H1 (cell line): ENCODE measurements around the gene ZNF521. TPM values are rescaled to one million over a fixed set of nuclear protein-coding genes. Genes with fewer than 3 reads are reported as not detected.

Source experiments
- CTCF ChIA-PET: fragments of 300-600 bp; sonication (Branson Sonifier 250); formaldehyde crosslinking; loops from one replicate; lab custom pipeline; 2021; ENCODE audit not compliant: partially characterized antibody; lab: Charles Lee
- POLR2A ChIA-PET: fragments of 300-600 bp; sonication (Branson Sonifier 250); formaldehyde crosslinking; loops from one replicate; lab custom pipeline; 2021; ENCODE audit warnings: inconsistent platforms; ENCODE audit not compliant: partially characterized antibody; lab: Charles Lee
- DNase-seq, 2 experiments: peaks; one replicate each; pipeline versions ENCODE4 v3.0.0 to v3.0.0-alpha.2; 2010 to 2022; ENCODE audit warnings: low spot score in 2 of 2, low read depth in 1 of 2, mixed read lengths in 1 of 2
- FAIRE-seq: peaks from 2 replicates; lab custom pipeline; 2011; peaks lifted over from hg19 to GRCh38; lab: Jason Lieb, UNC
- H2AFZ ChIP-seq: 2 replicates; pipeline ENCODE4 v1.8.1; 2012; ENCODE audit warnings: low read length, inconsistent platforms
- H2AK5ac ChIP-seq: 2 replicates; pipeline ENCODE4 v1.6.1; 2013; ENCODE audit warnings: low read depth, low read length
- H2BK120ac ChIP-seq: replicated peaks from 2 replicates; pipeline ENCODE3; 2013; ENCODE audit warnings: low read depth, low read length, inconsistent platforms
- H2BK12ac ChIP-seq: 2 replicates; pipeline ENCODE4 v1.6.1; 2013; ENCODE audit warnings: low read depth, low read length
- H2BK15ac ChIP-seq: 2 replicates; pipeline ENCODE4 v1.6.1; 2013; ENCODE audit warnings: low read length
- H2BK20ac ChIP-seq: 2 replicates; pipeline ENCODE4 v1.6.1; 2013; ENCODE audit warnings: low read length
- H2BK5ac ChIP-seq: 2 replicates; pipeline ENCODE4 v1.6.1; 2013; ENCODE audit warnings: low read depth, low read length
- H3K14ac ChIP-seq: 2 replicates; pipeline ENCODE4 v1.6.1; 2013; ENCODE audit warnings: inconsistent platforms; ENCODE audit not compliant: insufficient read length
- H3K18ac ChIP-seq: 2 replicates; pipeline ENCODE4 v1.6.1; 2013; ENCODE audit warnings: low read length; ENCODE audit errors: extremely low read depth
- H3K23ac ChIP-seq: 2 replicates; pipeline ENCODE4 v1.6.1; 2013; ENCODE audit warnings: inconsistent platforms; ENCODE audit not compliant: insufficient read length
- H3K23me2 ChIP-seq: 2 replicates; pipeline ENCODE4 v1.6.1; 2013; ENCODE audit warnings: low read depth, low read length
- H3K27ac ChIP-seq: 2 replicates; pipeline ENCODE4 v1.6.1; 2011; ENCODE audit warnings: low read depth, low read length, inconsistent platforms
- H3K27me3 ChIP-seq, 4 experiments: replicated peaks in 1 of 4; 1 replicate in 1 of 4; 2 replicates in 3 of 4; pipeline versions ENCODE4 v1.6.1 to v1.8.1; 2011 to 2013; ENCODE audit warnings: low read length in 3 of 4, mild to moderate bottlenecking in 3 of 4, inconsistent platforms in 2 of 4, mixed read lengths in 2 of 4, moderate library complexity in 1 of 4; ENCODE audit not compliant: control insufficient read depth in 3 of 4, insufficient read depth in 3 of 4; ENCODE audit errors: extremely low read depth in 1 of 4
- H3K36me3 ChIP-seq, 4 experiments: 2 replicates each; pipeline versions ENCODE4 v1.6.1 to v1.8.1; 2011 to 2013; ENCODE audit warnings: mild to moderate bottlenecking in 4 of 4, low read length in 3 of 4, moderate library complexity in 2 of 4, control low read depth in 1 of 4, inconsistent platforms in 1 of 4; ENCODE audit not compliant: insufficient read depth in 4 of 4, control insufficient read depth in 2 of 4
- H3K4ac ChIP-seq: replicated peaks from 2 replicates; pipeline ENCODE3; 2013; ENCODE audit warnings: low read length, low read depth, mixed read lengths, inconsistent platforms; ENCODE audit not compliant: insufficient read length
- H3K4me1 ChIP-seq, 4 experiments: replicated peaks in 1 of 4; 1 replicate in 1 of 4; 2 replicates in 3 of 4; pipeline versions ENCODE4 v1.6.1 to v1.8.1; 2011 to 2013; ENCODE audit warnings: low read length in 3 of 4, inconsistent platforms in 2 of 4, mixed read lengths in 1 of 4; ENCODE audit not compliant: insufficient read depth in 4 of 4, control insufficient read depth in 3 of 4
- H3K4me2 ChIP-seq, 2 experiments: 2 replicates each; pipeline versions ENCODE4 v1.6.1 to v1.8.1; 2011 to 2013; ENCODE audit warnings: low read depth in 2 of 2, low read length in 2 of 2, control low read depth in 1 of 2, inconsistent platforms in 1 of 2, mild to moderate bottlenecking in 1 of 2; ENCODE audit not compliant: insufficient read depth in 1 of 2
- H3K4me3 ChIP-seq, 4 experiments: fragments of 200-600, 300-600 bp in 1 of 4; sonication (generic), shearing (Covaris generic), sonication (Bioruptor Twin) in 1 of 4; 2 replicates each; pipeline versions ENCODE4 v1.5.1 to v1.8.1; 2011 to 2016; ENCODE audit warnings: low read length in 4 of 4, low read depth in 3 of 4, control low read depth in 2 of 4, inconsistent platforms in 2 of 4, mild to moderate bottlenecking in 2 of 4, mixed read lengths in 1 of 4, moderate library complexity in 1 of 4; ENCODE audit not compliant: insufficient read depth in 2 of 4; ENCODE audit errors: extremely low read depth in 1 of 4
- H3K56ac ChIP-seq: replicated peaks from 2 replicates; pipeline ENCODE3; 2013; ENCODE audit warnings: low read depth, mild to moderate bottlenecking, mixed read lengths, low read length, inconsistent platforms; ENCODE audit not compliant: insufficient read length
- H3K79me1 ChIP-seq: 2 replicates; pipeline ENCODE4 v1.6.1; 2013; ENCODE audit warnings: low read depth, low read length, control low read depth
- H3K79me2 ChIP-seq, 2 experiments: 2 replicates each; pipeline versions ENCODE4 v1.6.1 to v1.8.1; 2012 to 2013; ENCODE audit warnings: low read length in 2 of 2, mild to moderate bottlenecking in 2 of 2, inconsistent platforms in 1 of 2; ENCODE audit not compliant: insufficient read depth in 2 of 2, control insufficient read depth in 1 of 2
- H3K9ac ChIP-seq, 4 experiments: replicated peaks in 1 of 4; 1 replicate in 1 of 4; 2 replicates in 3 of 4; pipeline versions ENCODE4 v1.6.1 to v1.8.1; 2011 to 2013; ENCODE audit warnings: low read depth in 3 of 4, low read length in 3 of 4, control low read depth in 2 of 4, mild to moderate bottlenecking in 2 of 4, moderate library complexity in 2 of 4, inconsistent platforms in 1 of 4; ENCODE audit errors: extremely low read depth in 1 of 4
- H3K9me3 ChIP-seq, 2 experiments: 2 replicates each; pipeline versions ENCODE4 v1.6.1 to v1.8.1; 2012 to 2013; ENCODE audit warnings: mild to moderate bottlenecking in 2 of 2, moderate library complexity in 2 of 2, control low read depth in 1 of 2, inconsistent platforms in 1 of 2, low read depth in 1 of 2, low read length in 1 of 2, mixed read lengths in 1 of 2; ENCODE audit not compliant: insufficient read depth in 2 of 2
- H4K20me1 ChIP-seq, 2 experiments: replicated peaks in 1 of 2; 2 replicates each; pipeline versions ENCODE3 to v1.8.1; 2011 to 2013; ENCODE audit warnings: inconsistent platforms in 2 of 2, low read length in 2 of 2, mild to moderate bottlenecking in 1 of 2; ENCODE audit not compliant: insufficient read depth in 2 of 2, control insufficient read depth in 1 of 2
- H4K5ac ChIP-seq: 2 replicates; pipeline ENCODE4 v1.6.1; 2013; ENCODE audit warnings: low read length, low read depth, mixed read lengths, inconsistent platforms; ENCODE audit not compliant: insufficient read length
- H4K8ac ChIP-seq: 2 replicates; pipeline ENCODE4 v1.8.0; 2013; ENCODE audit warnings: mild to moderate bottlenecking, moderate library complexity, low read length, inconsistent platforms; ENCODE audit not compliant: insufficient read depth; ENCODE audit errors: extremely low read depth
- H4K91ac ChIP-seq: replicated peaks from 2 replicates; pipeline ENCODE3; 2013; ENCODE audit warnings: low read length, mixed read lengths, inconsistent platforms; ENCODE audit not compliant: insufficient read length
- CBX8 ChIP-seq: fragments of 300-800, 300-1000 bp; sonication (generic); IDR thresholded peaks from 2 replicates; pipeline ENCODE4 v1.7.1; 2016; ENCODE audit warnings: low read depth, low read length, borderline replicate concordance
- CHD2 ChIP-seq: IDR thresholded peaks from 2 replicates; pipeline ENCODE4 v1.6.1; 2012; ENCODE audit warnings: low read length, improper control_type of control experiment
- JUND ChIP-seq: IDR thresholded peaks from 2 replicates; pipeline ENCODE4 v1.6.1; 2011; ENCODE audit warnings: mild to moderate bottlenecking, improper control_type of control experiment, low read length
- MAFK ChIP-seq: IDR thresholded peaks from 2 replicates; pipeline ENCODE4 v1.6.1; 2012; ENCODE audit warnings: low read depth, mild to moderate bottlenecking, improper control_type of control experiment, low read length
- MAX ChIP-seq: IDR thresholded peaks from 2 replicates; pipeline ENCODE4 v1.6.1; 2012; ENCODE audit warnings: inconsistent platforms
- PHF8 ChIP-seq: fragments of 200-600 bp; sonication (generic); conservative IDR thresholded peaks from 2 replicates; pipeline ENCODE4 v1.7.1; 2012; ENCODE audit warnings: low read depth, mild to moderate bottlenecking, inconsistent platforms, low read length, moderate library complexity
- POU5F1 ChIP-seq: IDR thresholded peaks from 2 replicates; pipeline ENCODE4 v1.6.1; 2011; ENCODE audit warnings: low read depth, mild to moderate bottlenecking, low read length, moderate library complexity
- RNF2 ChIP-seq: fragments of 200-900, 300-1000 bp; sonication (generic); IDR thresholded peaks from 2 replicates; pipeline ENCODE4 v1.7.1; 2016; ENCODE audit warnings: borderline replicate concordance, low read depth, mild to moderate bottlenecking, antibody characterized with exemption, low read length; ENCODE audit not compliant: poor library complexity, severe bottlenecking; ENCODE audit errors: missing control alignments
- TBP ChIP-seq: IDR thresholded peaks from 2 replicates; pipeline ENCODE4 v1.6.1; 2011; ENCODE audit warnings: low read depth, low read length, improper control_type of control experiment
- TEAD4 ChIP-seq: IDR thresholded peaks from 2 replicates; pipeline ENCODE4 v1.6.1; 2012; ENCODE audit warnings: low read depth, low read length, inconsistent platforms, mixed read lengths
- WGBS, 2 experiments: shearing (Covaris generic) in 1 of 2; methylation state at CpG; one replicate each; pipeline versions ENCODE4 v1.1.6 to v1.1.7; 2013 to 2015; ENCODE audit warnings: low lambda C conversion rate in 2 of 2, mixed read lengths in 2 of 2, inconsistent platforms in 1 of 2, low coverage in 1 of 2, missing lambda C conversion rate in 1 of 2; ENCODE audit not compliant: insufficient replicate concordance in 2 of 2, insufficient coverage in 1 of 2, insufficient read length in 1 of 2; ENCODE audit errors: extremely low coverage in 1 of 2, missing lambda C conversion rate in 1 of 2; 5-methylcytosine and 5-hydroxymethylcytosine counted together
- polyA plus RNA-seq, 7 experiments: library from polyadenylated mRNA; depleted of rRNA in 3 of 7; stranded (reverse) in 5 of 7; unstranded in 2 of 7; fragments of >200 nt in 5 of 7; fragments of 200-250 nt in 2 of 7; gene quantifications; 1 replicate in 5 of 7; 2 replicates in 1 of 7; 4 replicates in 1 of 7; pipeline versions ENCODE4 v1.2.1 to v1.2.3, GENCODE V29; 2011 to 2013; ENCODE audit warnings: missing spikeins in 2 of 7, mixed read lengths in 2 of 7
- total RNA-seq: library from RNA; stranded (reverse); fragmentation: NEBNext Ultra II Directional; extraction: Animal tissue kit (Norgen Biotek cat#: 25700); gene quantifications from 2 replicates; pipeline ENCODE4 v1.2.1, GENCODE V29; 2021

ZNF521 gene
- total and polyA plus RNA-seq, 2 of the 8 experiments (the other 6 are each of a cell fraction or from before 2014, with no cell fraction given), result 9.5 to 15.8 TPM

GRCh38 chr18:25074925-25075324 lies 277.0 kb downstream of the ZNF521 start:
- Histone ChIP-seq H2AK5ac (no peak overlapping the region), H3K79me1 (no peaks in the 10 kb centered on the region), H2BK20ac (no peak overlapping the region), H3K4me2 (peak overlapping the region in 1 of 2 experiments; percentile 42; a peak in 3 of 4 replicates), H4K20me1 (peaks cover 0 to 1% of the 10 kb centered on the region in 2 experiments), H3K9me3 (no peaks in the 10 kb centered on the region), H3K56ac (no peak overlapping the region), H3K4ac (no peak overlapping the region), H3K36me3 (no peaks in the 10 kb centered on the region), H3K23me2 (no peaks in the 10 kb centered on the region; the same call in 1 of the 2 replicates), H3K27me3 (no peaks in the 10 kb centered on the region), H4K91ac (no peak overlapping the region), H2BK5ac (no peak overlapping the region), H3K27ac (no peak overlapping the region), H4K5ac (no peak overlapping the region), H2BK120ac (no peak overlapping the region), H2BK15ac (no peak overlapping the region), H3K79me2 (no peaks in the 10 kb centered on the region), H3K18ac (no peak overlapping the region), H2AFZ (no peak overlapping the region), H4K8ac (no peak overlapping the region), H3K14ac (no peak overlapping the region), H2BK12ac (no peak overlapping the region), H3K4me3 (no peak overlapping the region), H3K9ac (no peak overlapping the region), H3K4me1 (peaks cover 2 to 17% (median 12%) of the 10 kb centered on the region in 4 experiments), H3K23ac (no peak overlapping the region)
- DNase-seq (no peak), FAIRE-seq (no peak)
- no peak for TF ChIP-seq TEAD4
- no peak for TF ChIP-seq CBX8
- no peak for TF ChIP-seq CHD2
- no peak for TF ChIP-seq MAX
- no peak for TF ChIP-seq PHF8
- no peak for TF ChIP-seq POU5F1
- no peak for TF ChIP-seq TBP
- no peak for TF ChIP-seq JUND
- TF ChIP-seq RNF2, result no peak
- TF ChIP-seq MAFK, result no peak
- CTCF ChIA-PET, result interaction anchor here (1.0 to 1.1 kb wide), 2 partner anchors 61 to 341 kb away, joined by 3 to 4 read pairs; no protein-coding TSS in a partner anchor
- WGBS, 2 experiments, result 22% methylated on average over 4 of the region's 4 CpGs; no CpG with 5 or more reads in 1 of the 2 experiments
- POLR2A ChIA-PET, result interaction anchor here (0.7 kb wide), 1 partner anchor 81 kb away, joined by 3 read pairs; no protein-coding TSS in a partner anchor
